CD4-positive, alpha-beta T cell treated with Interleukin-10 for 1 hour (primary cell): ENCODE measurements around the gene DCST2.

ENCODE experiments used
- DNase-seq: peaks from one replicate; pipeline ENCODE4 v3.0.0-alpha.2; 2020

The DCST2 gene

DNA sequence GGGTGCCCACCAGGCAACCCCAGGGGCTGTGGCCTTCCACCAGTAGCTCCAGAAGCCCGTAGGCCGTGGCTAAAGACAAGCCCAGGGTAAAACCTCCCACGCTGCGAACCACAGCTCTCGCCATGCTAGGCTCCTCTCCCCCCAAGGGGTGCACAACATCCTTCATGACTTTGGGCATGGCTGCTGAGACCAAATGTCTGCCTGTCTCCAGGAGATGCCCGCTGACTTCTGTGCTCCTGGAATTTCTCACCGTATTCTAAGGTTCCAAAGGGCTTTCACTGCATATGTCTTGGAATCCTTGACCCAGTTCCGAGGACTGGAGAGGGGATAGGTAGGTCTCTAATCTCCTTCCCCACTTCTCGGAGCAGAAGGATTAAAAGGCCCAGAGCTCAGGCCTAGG lies at the start of gene DCST2, which contains the start of gene DCST1:
Gene DCST2, minus strand, starts transcription at position 258 of the 400 bp plus-strand sequence. Its CDS starts 80 bp downstream, at position 178.
Gene DCST1, plus strand, starts transcription at position 301 of the 400 bp plus-strand sequence. CDS start 213 bp downstream, outside the sequence.
- DNase-seq, result no peak

DNA sequence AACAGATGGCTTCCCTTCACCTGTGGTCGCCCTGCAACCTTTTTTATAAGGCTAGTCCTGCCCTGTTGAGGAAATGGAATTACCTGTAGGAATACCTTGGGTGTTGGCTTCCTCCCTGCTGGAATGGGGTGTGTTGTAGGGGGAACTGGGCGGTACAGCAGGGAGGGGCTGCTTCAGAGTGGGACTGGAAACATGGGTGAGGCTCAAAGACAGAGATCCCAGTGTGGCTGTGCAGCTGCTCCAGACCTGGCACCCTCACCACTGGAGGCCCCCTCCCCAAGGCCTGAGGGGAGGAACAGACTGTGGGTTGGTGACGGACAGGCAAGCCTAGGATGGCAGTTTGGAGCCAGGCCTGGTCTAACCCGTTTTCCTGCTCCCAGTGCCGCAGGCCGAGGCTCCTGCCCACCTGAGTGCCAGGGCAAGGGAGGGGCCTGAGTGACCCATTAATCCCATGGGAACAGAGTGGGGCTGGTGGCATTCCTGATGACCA lies 49.5 kb upstream of the DCST2 start:
- DNase-seq, result no peak

- no peak for DNase-seq
Measured at GRCh38 chr1:155082301-155083051, 48.9 kb upstream of the DCST2 start.

DNA sequence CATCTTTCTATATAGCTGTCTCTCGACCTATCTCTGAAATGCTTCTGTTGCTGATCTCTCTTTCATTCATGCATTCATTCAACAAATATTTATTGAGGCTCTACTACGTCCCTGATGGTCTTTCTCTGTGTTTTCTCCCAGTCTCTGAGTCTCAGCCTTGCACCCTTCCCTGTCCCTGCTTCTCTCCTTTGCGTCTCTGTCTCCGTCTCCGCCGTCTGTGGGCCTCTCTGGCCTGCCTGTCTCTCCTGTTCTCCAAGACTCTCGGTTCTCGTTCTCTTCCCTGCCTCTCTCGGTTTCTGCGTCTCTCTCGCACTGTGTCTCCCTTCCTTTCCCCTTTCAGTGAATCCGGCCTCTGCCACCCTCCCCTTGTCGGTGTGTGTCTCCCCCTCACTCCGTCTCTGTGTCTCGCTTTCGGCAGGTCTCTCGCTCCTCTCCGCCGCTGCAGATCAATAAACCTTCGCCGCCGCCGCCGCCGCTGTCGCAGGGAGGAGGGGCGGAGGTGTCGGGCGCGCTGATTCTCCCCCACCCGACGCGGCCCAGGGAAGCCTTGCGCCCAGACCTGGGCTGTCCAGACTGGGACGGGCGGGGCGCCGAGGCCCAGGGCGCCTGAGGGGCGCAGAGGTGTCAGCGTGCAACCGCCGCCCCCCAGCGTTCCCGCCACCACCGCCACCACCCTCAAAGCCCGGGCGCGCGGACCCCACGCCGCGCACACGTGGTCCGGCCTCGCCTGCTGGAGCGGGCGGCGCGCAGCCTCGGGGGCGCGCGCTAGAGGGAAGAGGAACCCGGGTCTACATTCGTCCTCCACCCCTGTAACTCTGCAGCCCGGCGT lies 48.1 kb upstream of the DCST2 start:
- DNase-seq, result peak; percentile 41

DNA sequence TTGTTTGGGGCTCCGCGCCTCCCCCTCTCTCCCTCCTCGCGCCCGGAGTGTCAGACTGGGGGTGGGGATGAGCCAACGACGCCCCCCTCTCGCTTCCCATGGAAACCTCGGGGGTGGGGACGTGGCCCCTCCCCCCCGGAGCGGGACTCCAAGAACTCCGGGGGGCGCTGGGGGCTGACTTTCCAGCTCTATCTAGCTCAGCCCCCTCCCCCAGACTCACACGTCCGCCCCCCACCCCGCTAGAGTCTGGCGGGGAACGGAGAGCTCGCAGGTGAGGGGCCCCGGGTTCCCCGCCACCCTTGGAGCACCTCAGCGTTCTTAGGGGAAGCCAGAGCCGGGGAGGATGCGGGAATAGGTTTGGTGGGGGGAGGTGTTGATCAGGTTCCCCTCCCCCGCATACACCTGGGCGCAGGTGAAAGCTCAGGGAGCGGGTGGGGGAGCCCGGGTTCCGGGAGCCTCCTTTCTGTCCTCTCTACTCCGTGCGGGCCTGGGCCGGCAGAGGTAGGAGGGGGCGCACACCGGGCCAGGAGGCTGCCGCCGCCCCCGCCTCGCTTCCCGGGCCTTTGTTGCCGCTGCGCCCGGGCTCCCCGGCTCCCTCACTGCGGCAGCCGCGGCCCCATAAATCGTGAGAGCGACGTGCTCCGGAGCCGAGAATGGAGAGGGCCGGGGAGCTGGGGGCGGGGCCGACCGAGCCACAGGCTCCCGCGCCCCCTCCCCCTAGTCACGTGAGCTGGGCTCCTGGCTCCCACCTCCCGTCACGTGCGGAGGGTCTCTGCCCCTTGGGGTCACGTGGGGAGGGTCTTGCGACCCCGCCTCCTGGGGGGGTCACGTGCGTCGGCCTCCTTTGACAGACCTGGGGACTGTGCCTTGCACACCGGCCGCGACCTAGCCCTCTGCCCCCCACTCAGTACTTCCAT lies 47.0 kb upstream of the DCST2 start:
- DNase-seq, result peak; percentile 43

DNA sequence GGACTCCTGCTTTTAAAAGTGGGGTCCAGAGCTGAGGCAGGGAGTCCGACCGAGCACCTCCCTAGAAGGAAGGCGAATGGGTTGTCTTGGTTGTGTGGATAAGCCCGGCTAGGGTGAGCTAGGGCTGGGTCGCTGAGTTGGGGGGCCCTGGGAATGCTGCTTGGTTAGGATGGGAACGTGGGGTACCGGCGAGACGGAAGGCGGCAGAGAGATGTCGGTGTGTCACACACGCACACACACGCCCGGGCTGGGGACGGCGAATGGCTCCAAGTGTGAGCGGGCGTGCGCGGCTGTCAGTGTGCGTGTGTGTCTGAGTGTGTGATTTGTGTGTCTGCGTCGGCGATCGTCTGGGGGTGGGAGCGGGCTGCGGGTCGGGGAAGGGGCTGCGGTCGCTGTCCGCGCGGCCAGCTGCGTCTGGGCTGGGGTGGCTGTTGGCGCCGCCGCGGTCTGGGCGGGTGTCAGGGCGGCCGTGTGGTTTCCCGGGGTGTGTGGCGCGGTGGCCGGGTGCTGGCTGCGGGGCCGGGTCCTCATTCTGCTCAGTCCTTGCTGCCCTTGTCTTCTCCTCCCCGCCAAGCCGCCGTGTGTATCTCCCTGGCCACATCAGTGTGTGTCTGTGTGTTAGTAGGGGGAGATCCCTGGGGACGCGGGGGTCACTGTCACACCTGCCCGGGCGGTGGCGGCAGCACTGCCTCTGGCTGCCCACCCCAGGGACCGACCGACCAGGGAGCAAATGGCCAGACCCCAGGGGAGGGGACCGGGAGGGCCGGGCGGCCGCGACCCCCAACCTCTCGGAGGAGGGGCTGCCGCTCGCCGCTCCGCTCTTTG lies 46.1 kb upstream of the DCST2 start:
- DNase-seq, result no peak

DNA sequence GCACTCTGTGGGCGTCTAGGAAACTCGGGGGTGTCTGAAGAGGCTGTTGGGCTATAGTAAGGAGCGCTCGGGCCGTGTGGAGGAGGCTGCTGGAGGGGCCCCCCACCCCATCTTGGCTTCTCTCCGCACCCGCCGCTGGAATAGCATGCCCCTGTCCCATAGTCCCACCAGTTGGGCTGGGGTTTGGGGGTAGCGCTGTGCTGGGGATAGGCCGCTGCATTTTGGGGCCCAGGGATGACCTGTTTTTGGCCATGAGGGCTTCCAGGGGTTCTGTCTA lies 45.6 kb upstream of the DCST2 start:
- no peak for DNase-seq

DNA sequence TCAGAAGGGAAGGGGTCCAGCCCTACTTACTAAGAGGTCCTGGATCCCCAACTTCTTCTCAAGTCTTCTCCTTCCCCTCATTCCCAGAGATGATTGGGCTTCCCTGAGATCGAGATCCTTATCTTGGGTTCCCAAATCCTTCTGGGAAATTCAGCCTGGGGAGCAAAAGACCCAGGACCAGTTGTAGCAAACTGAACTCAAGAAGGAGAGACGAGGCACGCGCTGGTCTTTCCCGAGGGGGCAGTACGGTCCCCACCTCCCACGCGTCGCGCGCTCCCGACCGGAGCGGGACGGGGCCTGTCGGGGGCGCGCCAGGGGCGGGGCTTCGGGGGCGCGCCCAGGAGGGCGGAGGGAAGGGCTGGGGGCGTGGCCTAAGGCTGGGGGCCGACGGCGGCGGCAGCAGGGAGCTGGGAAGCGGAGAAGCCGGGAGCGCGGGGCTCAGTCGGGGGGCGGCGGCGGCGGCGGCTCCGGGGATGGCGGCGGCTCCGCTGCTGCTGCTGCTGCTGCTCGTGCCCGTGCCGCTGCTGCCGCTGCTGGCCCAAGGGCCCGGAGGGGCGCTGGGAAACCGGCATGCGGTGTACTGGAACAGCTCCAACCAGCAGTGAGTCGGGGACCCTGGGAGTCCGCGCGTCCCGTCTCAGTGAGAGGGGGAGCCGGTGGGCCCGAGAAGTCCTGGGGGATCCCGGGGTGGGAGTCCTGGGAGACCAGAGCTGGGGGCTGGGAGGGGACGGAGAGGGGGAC lies 45.1 kb upstream of the DCST2 start, which contains the start of gene EFNA3:
Gene EFNA3, plus strand, starts transcription at position 369 of the 741 bp plus-strand sequence. Its CDS starts 105 bp downstream, at position 474.
- DNase-seq, result peak; percentile 76

DNA sequence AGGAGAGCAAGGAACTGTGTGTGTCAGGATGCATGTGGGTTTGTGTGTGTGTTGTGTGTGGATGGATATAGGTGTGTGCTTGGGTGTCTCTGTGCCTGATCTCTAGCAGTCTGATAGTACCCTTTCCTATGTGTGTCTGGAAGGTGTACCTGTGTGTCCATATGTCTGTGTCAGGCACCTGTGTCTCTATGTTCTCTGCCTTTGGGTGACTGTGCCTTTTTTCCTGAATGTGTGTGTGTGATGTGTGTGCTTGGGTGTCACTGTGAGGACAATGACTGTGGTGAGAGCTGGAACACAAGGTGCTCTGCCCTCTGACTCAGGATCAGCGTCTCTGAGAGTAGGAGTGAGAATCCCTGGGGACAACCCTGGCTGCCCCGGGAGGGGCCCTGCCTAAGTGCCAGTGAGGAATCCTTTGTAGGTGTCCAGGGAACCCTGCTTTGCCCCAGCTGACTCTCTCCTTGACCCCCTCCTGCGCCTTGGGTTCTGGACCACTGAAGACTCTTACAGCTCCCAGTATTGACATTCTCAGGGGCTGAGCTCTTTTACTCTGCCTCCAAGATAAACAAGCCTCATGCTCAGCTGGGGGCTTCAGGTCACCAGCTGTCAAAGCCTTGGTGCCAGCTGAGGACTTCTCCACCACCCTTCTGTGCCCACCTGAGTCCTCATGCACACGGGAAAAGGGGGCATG lies 44.3 kb upstream of the DCST2 start:
- DNase-seq, result no peak

DNA sequence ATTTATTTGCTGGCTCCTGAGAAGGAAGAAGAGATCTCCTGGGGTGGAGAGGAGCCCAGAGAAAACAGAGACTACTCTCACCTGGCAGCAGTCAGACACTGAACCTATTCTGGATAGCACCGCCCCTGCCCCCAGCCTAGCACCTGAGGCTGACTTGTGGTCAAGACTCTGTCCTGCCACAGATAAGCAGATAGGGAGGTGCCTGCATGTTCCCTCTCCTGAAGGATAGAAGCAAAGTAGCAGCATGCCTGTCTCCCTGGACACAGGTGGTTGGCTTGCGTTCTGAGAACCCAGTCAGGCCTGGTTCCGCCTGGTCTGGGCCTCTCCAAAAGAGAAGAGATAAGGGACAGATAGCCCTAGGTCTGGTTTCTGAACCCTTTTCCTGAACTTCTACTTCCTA lies 43.8 kb upstream of the DCST2 start:
- DNase-seq, result no peak

- no peak for DNase-seq
Measured at GRCh38 chr1:155076371-155076770, 42.8 kb upstream of the DCST2 start.

DNA sequence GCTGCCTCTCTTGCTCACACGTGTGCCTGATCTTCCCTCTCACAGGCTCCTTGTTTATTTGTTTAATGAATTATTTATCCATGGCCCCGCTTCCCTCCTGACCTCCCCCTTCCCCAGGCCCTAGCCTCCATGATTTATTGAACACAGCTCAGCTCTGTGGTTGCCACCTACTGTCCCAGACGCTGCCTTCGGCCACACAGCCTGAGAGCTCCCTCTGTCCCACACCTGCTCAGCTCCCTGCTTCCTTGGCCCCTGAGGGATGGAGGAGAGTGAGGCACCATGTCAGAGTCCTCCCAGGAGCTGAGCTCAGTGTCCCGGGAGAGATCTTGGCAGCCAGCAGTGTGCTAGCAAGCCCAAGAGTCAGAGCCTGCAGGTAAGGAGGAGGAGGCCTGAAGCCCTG lies 42.0 kb upstream of the DCST2 start:
- DNase-seq, result no peak

- DNase-seq, result no peak
Measured at GRCh38 chr1:155073377-155074242, 40.0 kb upstream of the DCST2 start.

DNA sequence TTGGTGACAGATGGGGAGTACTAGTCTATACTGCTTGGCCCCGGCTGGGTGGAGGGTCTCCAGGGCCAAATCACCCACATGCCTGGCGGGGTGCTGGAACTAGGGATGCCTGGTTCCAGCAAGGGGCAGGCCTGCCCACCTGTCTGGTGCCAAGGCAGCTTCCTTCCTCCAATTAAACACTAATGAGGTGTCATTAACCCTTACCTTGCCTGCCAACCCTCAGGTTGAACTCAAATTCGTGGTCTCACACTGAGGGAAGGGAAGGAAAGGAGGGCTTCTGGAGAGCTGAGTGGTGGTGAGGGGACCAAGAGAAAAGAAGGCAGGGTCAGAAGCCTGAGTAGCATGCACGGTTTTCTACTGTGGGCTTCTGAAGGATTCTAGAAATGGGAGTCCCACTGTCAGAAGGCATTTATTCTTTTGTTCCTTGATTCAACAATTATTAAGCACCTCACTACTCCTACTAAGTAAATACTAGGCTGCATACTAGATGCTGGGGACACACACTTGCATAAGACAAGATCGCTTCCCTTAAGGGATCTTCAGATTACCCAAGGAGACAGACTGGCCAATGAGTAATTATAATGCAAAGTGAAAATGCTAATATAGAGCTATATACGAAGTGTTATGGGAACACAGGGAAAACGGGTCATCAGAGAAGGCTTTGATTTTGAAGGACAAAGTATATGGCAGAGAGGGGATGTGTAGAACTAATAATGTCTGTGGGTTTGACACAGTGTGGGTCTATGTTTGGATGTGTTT lies 39.1 kb upstream of the DCST2 start:
- DNase-seq, result no peak

DNA sequence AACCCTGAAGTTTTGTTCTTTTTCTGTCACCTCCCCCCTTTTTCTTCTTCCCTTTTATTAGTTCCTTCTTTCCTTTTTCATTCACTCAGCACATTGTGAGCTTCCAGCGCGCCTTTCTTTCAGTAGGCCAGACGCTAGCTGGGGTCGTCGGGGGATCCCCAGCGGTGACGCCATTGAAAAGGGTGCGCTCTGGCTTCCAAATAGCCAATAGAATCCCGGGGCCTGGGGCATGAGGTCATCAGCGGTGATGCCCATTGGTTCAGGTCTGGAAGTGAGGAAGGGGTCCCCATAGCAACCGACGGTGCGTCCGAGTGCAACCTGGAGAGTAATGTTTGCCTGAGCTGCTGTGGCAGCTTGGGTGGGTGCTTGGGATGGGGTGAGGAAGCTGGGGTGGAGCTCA lies 38.1 kb upstream of the DCST2 start:
- no peak for DNase-seq

GRCh38 chr1:155070721-155071569 lies 37.4 kb upstream of the DCST2 start:
- peak; percentile 83 for DNase-seq

DNA sequence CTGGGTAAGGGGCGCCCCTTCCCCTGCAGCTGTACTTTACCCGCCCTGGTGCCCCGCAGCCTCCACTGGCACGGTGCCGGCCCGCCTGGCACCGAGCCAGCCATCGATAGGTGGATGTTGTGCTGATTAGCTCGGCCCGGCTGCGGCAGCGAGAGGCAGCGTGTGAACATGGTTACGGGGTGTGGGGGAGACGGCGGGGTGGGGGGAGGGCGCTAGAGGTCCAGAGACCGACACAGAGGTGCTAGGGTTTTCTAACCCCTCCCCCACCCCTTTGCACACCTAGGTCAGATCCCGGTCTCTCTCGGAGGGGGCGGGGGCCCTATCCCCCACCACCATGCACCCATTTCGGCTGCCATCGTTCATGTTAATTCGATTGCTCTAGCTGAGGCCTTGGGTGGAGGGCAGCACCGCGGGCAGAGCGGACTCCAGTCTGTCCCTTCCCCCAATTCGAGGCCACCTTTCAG lies 36.6 kb upstream of the DCST2 start:
- no peak for DNase-seq
